Liver (tissue), 9 donors: ENCODE results near the gene ANKS1A. TPM values are rescaled to one million over a fixed set of nuclear protein-coding genes. Genes with fewer than 3 reads are reported as not detected.

Source experiments
- DNase-seq: peaks from one replicate; pipeline ENCODE4 v3.0.0-alpha.2; 2017; ENCODE audit warnings: low spot score
- H3K27ac ChIP-seq, 2 donors: one replicate each; pipeline ENCODE4 v1.7.0; 2013; ENCODE audit warnings: inconsistent platforms in 2 of 2, low read length in 2 of 2, control low read depth in 1 of 2, low read depth in 1 of 2, mild to moderate bottlenecking in 1 of 2
- H3K27me3 ChIP-seq, 4 donors: one replicate each; pipeline versions ENCODE4 v1.6.1 to v1.7.0; 2013; ENCODE audit warnings: low read length in 3 of 4, inconsistent platforms in 1 of 4, mild to moderate bottlenecking in 1 of 4, moderate library complexity in 1 of 4; ENCODE audit not compliant: control insufficient read depth in 4 of 4, insufficient read depth in 4 of 4
- H3K36me3 ChIP-seq, 4 donors: one replicate each; pipeline versions ENCODE4 v1.6.1 to v1.7.0; 2013; ENCODE audit warnings: low read length in 3 of 4, mild to moderate bottlenecking in 3 of 4, low read depth in 1 of 4, moderate library complexity in 1 of 4; ENCODE audit not compliant: control insufficient read depth in 4 of 4, insufficient read depth in 3 of 4
- H3K4me1 ChIP-seq, 4 donors: one replicate each; pipeline versions ENCODE4 v1.6.1 to v1.7.0; 2013; ENCODE audit warnings: low read length in 3 of 4, mild to moderate bottlenecking in 3 of 4, moderate library complexity in 1 of 4; ENCODE audit not compliant: control insufficient read depth in 4 of 4, insufficient read depth in 4 of 4
- H3K4me3 ChIP-seq, 3 donors: one replicate each; pipeline versions ENCODE4 v1.6.1 to v1.7.0; 2013; ENCODE audit warnings: low read length in 3 of 3, control low read depth in 1 of 3, low read depth in 1 of 3, mild to moderate bottlenecking in 1 of 3
- H3K9ac ChIP-seq, 2 donors: one replicate each; pipeline ENCODE4 v1.7.0; 2013; ENCODE audit warnings: low read length in 2 of 2, mild to moderate bottlenecking in 2 of 2, moderate library complexity in 2 of 2, control low read depth in 1 of 2, low read depth in 1 of 2
- H3K9me3 ChIP-seq, 4 donors: one replicate each; pipeline versions ENCODE4 v1.6.1 to v1.7.0; 2013; ENCODE audit warnings: low read length in 3 of 4; ENCODE audit not compliant: control insufficient read depth in 4 of 4
- EGR1 ChIP-seq, 2 donors: IDR thresholded peaks; 2 replicates each; pipeline ENCODE4 v1.6.1; 2016 to 2018; ENCODE audit warnings: antibody characterized with exemption in 2 of 2, low read depth in 2 of 2
- FOXA1 ChIP-seq: IDR thresholded peaks from 2 replicates; pipeline ENCODE4 v1.6.1; 2016; ENCODE audit warnings: antibody characterized with exemption
- FOXA2 ChIP-seq: IDR thresholded peaks from 2 replicates; pipeline ENCODE4 v1.6.1; 2016; ENCODE audit warnings: antibody characterized with exemption
- GABPA ChIP-seq, 2 donors: IDR thresholded peaks in 1 of 2; conservative IDR thresholded peaks in 1 of 2; 2 replicates each; pipeline ENCODE4 v1.6.1; 2016; ENCODE audit warnings: antibody characterized with exemption in 2 of 2, mild to moderate bottlenecking in 1 of 2, moderate library complexity in 1 of 2
- JUND ChIP-seq, 2 donors: IDR thresholded peaks; 2 replicates each; pipeline ENCODE4 v1.6.1; 2016; ENCODE audit warnings: antibody characterized with exemption in 2 of 2
- NR2F2 ChIP-seq: IDR thresholded peaks from 2 replicates; pipeline ENCODE4 v1.6.1; 2016; ENCODE audit warnings: antibody characterized with exemption
- RAD21 ChIP-seq, 2 donors: IDR thresholded peaks; 2 replicates each; pipeline ENCODE4 v1.6.1; 2016; ENCODE audit warnings: antibody characterized with exemption in 2 of 2, mild to moderate bottlenecking in 2 of 2
- REST ChIP-seq: IDR thresholded peaks from 2 replicates; pipeline ENCODE4 v1.6.1; 2016; ENCODE audit warnings: antibody characterized with exemption, mild to moderate bottlenecking
- RXRA ChIP-seq, 2 donors: IDR thresholded peaks; 2 replicates each; pipeline ENCODE4 v1.6.1; 2017 to 2018; ENCODE audit warnings: antibody characterized with exemption in 2 of 2, mild to moderate bottlenecking in 1 of 2
- SP1 ChIP-seq: IDR thresholded peaks from 2 replicates; pipeline ENCODE4 v1.6.1; 2018; ENCODE audit warnings: antibody characterized with exemption, mild to moderate bottlenecking
- TAF1 ChIP-seq: conservative IDR thresholded peaks from 2 replicates; pipeline ENCODE4 v1.6.1; 2016; ENCODE audit warnings: antibody characterized with exemption, mild to moderate bottlenecking
- YY1 ChIP-seq: IDR thresholded peaks from 2 replicates; pipeline ENCODE4 v1.6.1; 2016; ENCODE audit warnings: antibody characterized with exemption, mild to moderate bottlenecking
- ZBTB33 ChIP-seq: IDR thresholded peaks from 2 replicates; pipeline ENCODE4 v1.6.1; 2016; ENCODE audit warnings: antibody characterized with exemption
- WGBS: extraction: QIAGEN DNeasy Blood & Tissue Kit; methylation state at CpG from one replicate; pipeline ENCODE4 v1.1.7; 2013; 5-methylcytosine and 5-hydroxymethylcytosine counted together
- polyA plus RNA-seq, 2 donors: library from polyadenylated mRNA; stranded (reverse) in 1 of 2; unstranded in 1 of 2; fragments of 200-250 nt in 1 of 2; fragments of >200 nt in 1 of 2; fragmentation: Nextera tagmentation in 1 of 2; extraction: Ambion mirVana in 1 of 2; gene quantifications; one replicate each; pipeline versions ENCODE4 v1.2.1 to v1.2.3, GENCODE V29; 2013 to 2015
- total RNA-seq, 2 donors: library from RNA; depleted of rRNA; stranded (reverse); fragments of >200 nt; gene quantifications; one replicate each; pipeline ENCODE4 v1.2.3, GENCODE V29; 2014
- TF ChIP-seq, protein P1 (sequence below): fragments of 150-350 bp; IDR thresholded peaks from 2 replicates; pipeline ENCODE4 v1.5.1; 2017; ENCODE audit warnings: improper control_type of control experiment, low read depth, low read length; ENCODE audit not compliant: missing input control
- TF ChIP-seq, protein P2 (sequence below): IDR thresholded peaks from 2 replicates; pipeline ENCODE4 v1.6.1; 2016; ENCODE audit warnings: antibody characterized with exemption
- donor health status: healthy.
- donor health status: healthy.
- donor health status: healthy.
- donor health status: healthy.
- donor health status: healthy.

Gene ANKS1A
- total and polyA plus RNA-seq, 4 donors: 4.3 to 18.7 (median 6.7) TPM

- peaks cover 2 to 43% (median 30%) of the 10 kb centered on the region in 4 donors for H3K4me1 ChIP-seq
- H3K9ac ChIP-seq: no peak overlapping the region
- H3K27me3 ChIP-seq: no peaks in the 10 kb centered on the region
- peak overlapping the region in 1 of 2 donors; percentile 21 for H3K27ac ChIP-seq
- TF ChIP-seq, protein P1, sequence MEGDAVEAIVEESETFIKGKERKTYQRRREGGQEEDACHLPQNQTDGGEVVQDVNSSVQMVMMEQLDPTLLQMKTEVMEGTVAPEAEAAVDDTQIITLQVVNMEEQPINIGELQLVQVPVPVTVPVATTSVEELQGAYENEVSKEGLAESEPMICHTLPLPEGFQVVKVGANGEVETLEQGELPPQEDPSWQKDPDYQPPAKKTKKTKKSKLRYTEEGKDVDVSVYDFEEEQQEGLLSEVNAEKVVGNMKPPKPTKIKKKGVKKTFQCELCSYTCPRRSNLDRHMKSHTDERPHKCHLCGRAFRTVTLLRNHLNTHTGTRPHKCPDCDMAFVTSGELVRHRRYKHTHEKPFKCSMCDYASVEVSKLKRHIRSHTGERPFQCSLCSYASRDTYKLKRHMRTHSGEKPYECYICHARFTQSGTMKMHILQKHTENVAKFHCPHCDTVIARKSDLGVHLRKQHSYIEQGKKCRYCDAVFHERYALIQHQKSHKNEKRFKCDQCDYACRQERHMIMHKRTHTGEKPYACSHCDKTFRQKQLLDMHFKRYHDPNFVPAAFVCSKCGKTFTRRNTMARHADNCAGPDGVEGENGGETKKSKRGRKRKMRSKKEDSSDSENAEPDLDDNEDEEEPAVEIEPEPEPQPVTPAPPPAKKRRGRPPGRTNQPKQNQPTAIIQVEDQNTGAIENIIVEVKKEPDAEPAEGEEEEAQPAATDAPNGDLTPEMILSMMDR: no peak
- TF ChIP-seq EGR1 (IDR thresholded peaks at IDR 0.05; ENCODE audit: low read depth in 2 of 2) (no peak), NR2F2 (no peak), SP1 (no peak)
- no peaks in the 10 kb centered on the region for H3K9me3 ChIP-seq
- H3K36me3 ChIP-seq: peaks cover 0 to 5% (median 0%) of the 10 kb centered on the region in 4 donors
- 79% methylated on average over 3 of the region's 3 CpGs for WGBS
- H3K4me3 ChIP-seq: no peak overlapping the region
- no peak for DNase-seq
Observed at GRCh38 chr6:35021004-35021403, 131.9 kb downstream of the ANKS1A start.

DNA sequence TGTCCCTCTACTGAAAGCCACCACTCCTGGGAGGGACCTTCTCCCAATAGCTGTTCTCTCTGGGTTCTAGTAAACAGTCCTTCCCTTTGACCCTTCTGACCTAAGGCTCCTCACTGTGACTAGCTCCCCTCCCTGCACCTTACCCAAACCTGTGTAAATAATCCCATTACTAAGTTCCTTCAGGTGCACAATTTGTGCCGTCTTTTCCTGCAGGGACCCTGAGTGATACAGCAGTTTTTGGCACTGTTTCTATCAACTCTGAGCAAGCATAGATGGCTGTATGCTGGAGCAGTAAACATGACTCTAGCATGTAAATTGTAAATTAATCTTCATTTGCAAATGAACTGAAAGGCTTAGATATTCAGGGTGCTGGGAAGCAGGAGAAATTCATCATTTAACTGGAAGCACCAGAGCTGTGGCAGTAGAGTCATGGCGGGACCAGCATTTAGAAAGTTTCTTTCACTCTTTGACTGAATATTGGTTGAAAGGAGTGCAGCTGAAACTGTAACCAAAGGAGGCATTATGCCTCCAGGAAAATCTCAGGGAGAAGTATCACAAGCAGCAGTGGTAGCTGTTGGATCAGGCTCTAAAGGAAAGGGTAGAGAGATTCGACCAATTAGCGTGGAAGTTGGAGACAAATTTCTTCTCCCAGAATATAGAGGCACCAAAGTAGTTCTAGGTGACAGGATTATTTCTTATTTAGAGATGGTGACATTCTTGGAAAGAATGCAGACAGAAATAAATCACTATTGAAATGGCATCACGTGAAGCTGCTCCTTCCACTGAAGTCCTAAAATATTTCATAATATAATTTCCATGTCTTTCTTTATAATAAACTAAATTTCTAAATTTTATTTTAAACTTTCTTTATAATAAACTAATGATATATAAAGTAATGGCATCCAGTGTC is 134.3 kb downstream of the ANKS1A start:
- Histone ChIP-seq H3K4me3 (no peak overlapping the region), H3K27me3 (no peaks in the 10 kb centered on the region), H3K36me3 (peaks cover 0 to 5% (median 0%) of the 10 kb centered on the region in 4 donors), H3K27ac (no peak overlapping the region), H3K9ac (no peak overlapping the region), H3K9me3 (no peaks in the 10 kb centered on the region), H3K4me1 (peaks cover 0 to 35% (median 23%) of the 10 kb centered on the region in 4 donors)
- WGBS: 84% methylated on average over 5 of the region's 5 CpGs
- DNase-seq: no peak
- TF ChIP-seq ZBTB33 (no peak), REST (no peak), YY1 (no peak), TAF1 (no peak), FOXA1 (no peak), FOXA2 (no peak), NR2F2 (no peak), JUND (IDR thresholded peaks at IDR 0.05) (no peak), GABPA (IDR thresholded peaks at IDR 0.05 in 1 of 2, conservative IDR thresholded peaks at IDR 0.05 in 1 of 2) (no peak), EGR1 (IDR thresholded peaks at IDR 0.05; ENCODE audit: low read depth in 2 of 2) (no peak), RAD21 (IDR thresholded peaks at IDR 0.05) (no peak), SP1 (no peak), RXRA (IDR thresholded peaks at IDR 0.05) (no peak)
- TF ChIP-seq, protein P1: no peak
- TF ChIP-seq, protein P2, sequence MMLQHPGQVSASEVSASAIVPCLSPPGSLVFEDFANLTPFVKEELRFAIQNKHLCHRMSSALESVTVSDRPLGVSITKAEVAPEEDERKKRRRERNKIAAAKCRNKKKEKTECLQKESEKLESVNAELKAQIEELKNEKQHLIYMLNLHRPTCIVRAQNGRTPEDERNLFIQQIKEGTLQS: no peak
